RWPE2 (cell line): Measurements from ENCODE around the gene CASTOR2.

Experiments
- ATAC-seq: fragments of 200-7000 bp; cut with Tn5 transposase; 3 replicates; pipeline ENCODE4 v1.9.1; 2021; ENCODE audit warnings: low read depth
- DNase-seq: peaks from one replicate; pipeline ENCODE4 v3.0.0-alpha.2; 2020; ENCODE audit warnings: low spot score
- H3K27ac ChIP-seq: fragments of 450-650 bp; 2 replicates; pipeline ENCODE4 v1.5.1; 2017; ENCODE audit warnings: mild to moderate bottlenecking; ENCODE audit not compliant: poor library complexity, severe bottlenecking
- H3K27me3 ChIP-seq: fragments of 250-450 bp; sonication (Bioruptor Pico); 2 replicates; pipeline ENCODE4 v1.5.1; 2021; ENCODE audit warnings: mild to moderate bottlenecking, moderate library complexity; ENCODE audit not compliant: insufficient read depth, poor library complexity, severe bottlenecking
- H3K36me3 ChIP-seq: fragments of 250-450 bp; sonication (Bioruptor Pico); 2 replicates; pipeline ENCODE4 v1.5.1; 2020; ENCODE audit warnings: low read depth, mild to moderate bottlenecking, moderate library complexity
- H3K4me1 ChIP-seq: fragments of 250-450 bp; sonication (Bioruptor Pico); 2 replicates; pipeline ENCODE4 v1.5.1; 2021; ENCODE audit warnings: mild to moderate bottlenecking, moderate library complexity; ENCODE audit not compliant: insufficient read depth, poor library complexity, severe bottlenecking
- H3K4me3 ChIP-seq: fragments of 250-450 bp; sonication (Bioruptor Pico); 2 replicates; pipeline ENCODE4 v1.5.1; 2021; ENCODE audit warnings: mild to moderate bottlenecking, moderate library complexity; ENCODE audit not compliant: severe bottlenecking
- H3K9me3 ChIP-seq: fragments of 250-450 bp; sonication (Bioruptor Pico); 2 replicates; pipeline ENCODE4 v1.5.1; 2021; ENCODE audit warnings: mild to moderate bottlenecking, moderate library complexity; ENCODE audit not compliant: severe bottlenecking
- CTCF ChIP-seq: fragments of 450-650 bp; IDR thresholded peaks from one replicate; pipeline ENCODE4 v1.5.1; 2017; ENCODE audit warnings: mild to moderate bottlenecking, moderate library complexity; ENCODE audit not compliant: poor library complexity, severe bottlenecking

CASTOR2 gene

GRCh38 chr7:75049817-75050216 is 85.3 kb downstream of the CASTOR2 start:
- ATAC-seq (no peak), DNase-seq (no peak)
- TF ChIP-seq CTCF = no peak
- Histone ChIP-seq H3K36me3 (peaks cover 53% of the 10 kb centered on the region), H3K4me3 (no peak overlapping the region), H3K9me3 (no peaks in the 10 kb centered on the region), H3K27ac (no peak overlapping the region), H3K4me1 (no peaks in the 10 kb centered on the region), H3K27me3 (no peaks in the 10 kb centered on the region)

- Histone ChIP-seq H3K36me3 (peaks cover 60% of the 10 kb centered on the region), H3K4me3 (no peak overlapping the region), H3K27me3 (no peaks in the 10 kb centered on the region), H3K27ac (no peak overlapping the region), H3K9me3 (no peaks in the 10 kb centered on the region), H3K4me1 (no peaks in the 10 kb centered on the region)
- DNase-seq (no peak), ATAC-seq (no peak)
- TF ChIP-seq CTCF = no peak
These were observed 86.0 kb downstream of the CASTOR2 start for GRCh38 chr7:75050501-75050900.

GRCh38 chr7:75054744-75055143 is 90.2 kb downstream of the CASTOR2 start:
- DNase-seq (no peak), ATAC-seq (no peak)
- Histone ChIP-seq H3K27ac (no peak overlapping the region), H3K4me1 (no peaks in the 10 kb centered on the region), H3K9me3 (no peaks in the 10 kb centered on the region), H3K4me3 (no peak overlapping the region), H3K36me3 (peaks cover 81% of the 10 kb centered on the region), H3K27me3 (no peaks in the 10 kb centered on the region)
- TF ChIP-seq CTCF = no peak

GRCh38 chr7:75055155-75055554 is 90.7 kb downstream of the CASTOR2 start:
- Histone ChIP-seq H3K36me3 (peaks cover 81% of the 10 kb centered on the region), H3K4me3 (no peak overlapping the region), H3K27ac (no peak overlapping the region), H3K4me1 (no peaks in the 10 kb centered on the region), H3K27me3 (no peaks in the 10 kb centered on the region), H3K9me3 (no peaks in the 10 kb centered on the region)
- ATAC-seq (no peak), DNase-seq (no peak)
- no peak for TF ChIP-seq CTCF

DNA sequence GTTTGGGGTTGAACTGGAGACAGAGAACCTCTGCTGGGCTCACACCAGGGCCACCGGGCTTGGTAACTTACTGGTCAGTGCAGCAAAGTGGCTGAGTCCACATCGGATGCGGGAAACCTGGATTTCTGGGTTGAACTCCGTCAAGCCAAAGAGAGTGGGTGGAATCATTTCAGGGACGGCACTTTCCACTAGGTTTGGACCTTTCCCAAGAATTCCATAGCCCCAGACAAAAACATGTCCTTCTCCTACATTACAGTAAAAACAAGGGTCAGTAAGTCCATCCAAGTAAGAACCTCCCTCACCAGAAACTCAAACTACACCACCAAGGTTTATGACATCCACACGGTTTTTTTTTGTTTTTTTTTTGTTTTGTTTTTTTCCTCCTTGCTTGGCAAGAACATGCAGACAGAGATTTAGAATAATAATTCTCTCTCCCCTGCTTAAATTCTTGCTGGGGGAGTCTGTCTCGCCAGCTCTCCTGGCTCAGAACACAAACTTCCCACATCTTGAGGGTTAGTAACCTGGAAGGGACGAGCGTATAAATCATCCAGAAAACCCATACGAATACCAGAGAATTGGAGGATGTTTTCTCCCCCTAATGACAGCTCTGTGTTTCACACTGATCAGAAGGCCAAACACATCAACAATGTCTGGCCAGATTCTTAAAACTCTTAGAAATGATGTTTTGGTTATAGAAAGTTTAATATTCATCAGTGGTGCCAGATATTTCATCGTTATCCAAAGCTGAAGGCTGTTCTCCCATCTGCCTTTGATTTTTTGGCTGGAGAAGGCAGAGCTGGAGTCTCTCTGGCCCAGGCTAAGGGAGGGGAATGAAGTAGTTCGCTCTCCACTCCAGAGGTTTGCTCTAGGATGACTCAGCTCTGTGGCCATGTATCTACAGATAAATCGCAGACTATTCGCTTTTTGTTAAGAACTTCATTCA is 91.6 kb downstream of the CASTOR2 start:
- H3K27me3 ChIP-seq = no peaks in the 10 kb centered on the region
- no peak for ATAC-seq
- no peak for DNase-seq

More for the DNA sequence above, 91.6 kb downstream of the CASTOR2 start:
- Histone ChIP-seq H3K4me1 (no peaks in the 10 kb centered on the region), H3K27ac (no peak overlapping the region), H3K9me3 (no peaks in the 10 kb centered on the region), H3K4me3 (no peak overlapping the region), H3K36me3 (peaks cover 81% of the 10 kb centered on the region)
- no peak for TF ChIP-seq CTCF
